HAP-1 (cell line): Measurements from ENCODE around the gene TXNRD2.

Source experiments
- DNase-seq, 2 experiments: peaks; one replicate each; pipeline ENCODE4 v3.0.0-alpha.2; 2016 to 2020; ENCODE audit warnings: low spot score in 2 of 2
- H3K27me3 ChIP-seq: fragments of 250-450 bp; sonication (Bioruptor Pico); 2 replicates; pipeline ENCODE4 v1.5.1; 2020; ENCODE audit warnings: low read depth, mild to moderate bottlenecking, moderate library complexity
- H3K36me3 ChIP-seq: fragments of 250-450 bp; sonication (Bioruptor Pico); replicated peaks from 2 replicates; pipeline ENCODE4 v1.5.1; 2020; ENCODE audit warnings: mild to moderate bottlenecking
- H3K4me1 ChIP-seq: fragments of 250-450 bp; sonication (Bioruptor Pico); 2 replicates; pipeline ENCODE4 v1.5.1; 2020; ENCODE audit warnings: mild to moderate bottlenecking
- H3K4me3 ChIP-seq: fragments of 250-450 bp; sonication (Bioruptor Pico); 2 replicates; pipeline ENCODE4 v1.5.1; 2020; ENCODE audit warnings: mild to moderate bottlenecking, moderate library complexity
- H3K9me3 ChIP-seq: fragments of 250-450 bp; sonication (Bioruptor Pico); 2 replicates; pipeline ENCODE4 v1.5.1; 2020; ENCODE audit warnings: mild to moderate bottlenecking, moderate library complexity
- in situ Hi-C: fragments of 300-500 bp; cut with MboI; formaldehyde crosslinking; loops from 3 replicates; pipeline ENCODE4 v1.14.3; 2020; ENCODE audit warnings: low sequenced_read_pairs, inconsistent platforms, mixed read lengths

Gene TXNRD2

DNA sequence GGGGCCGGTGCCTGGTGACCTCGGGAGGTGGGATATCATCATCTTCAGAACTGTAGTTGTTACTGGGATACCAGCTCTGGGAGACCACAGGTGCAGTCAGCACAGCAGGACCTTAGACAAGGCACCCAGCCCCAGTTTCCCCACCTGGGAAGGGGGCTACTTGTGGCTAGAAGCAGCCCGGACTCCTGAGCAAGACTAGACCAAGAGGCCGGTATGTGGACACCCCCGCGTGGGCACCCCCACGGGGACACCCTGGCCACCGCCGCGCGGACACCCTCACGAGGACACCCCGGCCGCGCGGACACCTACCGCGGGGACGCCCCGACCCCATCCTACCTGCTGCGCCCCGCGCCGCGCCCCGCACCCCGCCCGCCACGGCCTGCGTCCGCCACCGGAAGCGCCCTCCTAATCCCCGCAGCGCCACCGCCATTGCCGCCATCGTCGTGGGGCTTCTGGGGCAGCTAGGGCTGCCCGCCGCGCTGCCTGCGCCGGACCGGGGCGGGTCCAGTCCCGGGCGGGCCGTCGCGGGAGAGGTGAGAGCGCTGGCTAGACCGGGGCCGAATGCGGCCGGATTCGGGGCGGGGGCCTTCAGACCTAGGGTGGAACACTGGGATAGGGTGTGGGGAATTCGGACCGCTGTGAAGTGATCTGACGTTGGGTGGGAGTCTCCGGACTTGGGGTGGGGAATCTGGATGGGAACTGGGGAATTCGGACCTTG lies at the start of gene TXNRD2, which contains the start of gene COMT:
TXNRD2 (minus strand) TSS at position 454 of the 718 bp plus-strand sequence; CDS start at position 439, 15 bp downstream.
COMT (plus strand) TSS at position 408 of the 718 bp plus-strand sequence. CDS start 20,755 bp downstream, outside the sequence.
- no peaks in the 10 kb centered on the region for H3K36me3 ChIP-seq
- DNase-seq = peak; percentile 51 to 86
- in situ Hi-C loops = no loop called here

DNA sequence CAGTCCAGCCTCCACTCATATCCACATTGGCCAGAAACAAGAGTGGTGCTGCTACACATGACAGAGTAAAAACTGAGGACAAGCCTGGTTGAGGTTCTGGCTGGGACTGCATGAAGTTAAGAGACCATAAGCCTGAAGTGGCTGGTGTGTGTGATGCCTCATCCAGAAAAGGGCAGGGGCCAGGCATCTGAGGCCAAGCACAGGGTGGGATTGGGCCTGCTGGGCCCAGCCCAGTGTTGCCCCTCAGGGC lies 49.7 kb upstream of the TXNRD2 start:
- no peak for DNase-seq

More for the DNA sequence above, at the start of gene TXNRD2, which contains the start of gene COMT:
- Histone ChIP-seq H3K9me3 (peaks cover 3% of the 10 kb centered on the region; the same call in 1 of the 2 replicates), H3K4me1 (peaks cover 20% of the 10 kb centered on the region), H3K27me3 (no peaks in the 10 kb centered on the region), H3K4me3 (peak within 1 kb of the TSS; percentile 62)

DNA sequence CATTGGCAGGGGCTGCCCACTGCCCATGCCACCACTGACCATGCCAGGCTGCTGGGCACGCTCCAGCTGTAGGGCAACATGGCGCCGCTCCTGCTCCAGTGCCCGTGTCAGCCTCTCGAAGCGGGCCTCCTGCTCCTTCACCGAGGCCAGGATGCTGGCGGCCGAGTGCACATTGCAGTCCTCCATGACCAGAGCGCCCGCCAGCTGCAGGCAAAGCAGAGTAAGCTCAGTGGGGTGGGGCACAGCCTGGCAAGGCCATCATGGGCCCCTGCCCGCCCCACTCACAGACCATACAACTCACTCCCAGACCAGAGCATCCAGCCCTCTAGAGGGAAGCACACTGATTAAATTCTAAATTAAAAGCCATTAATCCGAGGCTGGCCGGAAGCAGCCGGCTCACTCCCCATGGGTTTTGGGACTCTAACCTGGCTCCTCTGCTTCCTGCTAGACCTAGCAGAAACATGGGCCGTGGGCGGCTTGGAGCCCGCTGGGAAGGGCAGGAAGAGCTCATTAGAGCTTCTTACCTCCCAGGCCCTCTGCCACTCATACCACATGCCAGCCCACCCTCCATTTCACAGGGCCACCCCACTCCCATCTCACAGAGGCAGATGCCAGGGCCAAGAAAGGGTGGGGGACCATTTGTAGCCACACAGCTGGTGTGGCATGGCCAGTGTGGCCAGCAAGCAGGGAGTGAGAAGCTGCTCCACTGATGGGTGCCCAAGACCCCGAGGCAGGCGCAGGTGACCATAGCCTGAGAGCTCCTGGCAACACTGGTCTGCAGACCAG lies 49.2 kb upstream of the TXNRD2 start:
- H3K4me1 ChIP-seq = peaks cover 3% of the 10 kb centered on the region
- H3K27me3 ChIP-seq = no peaks in the 10 kb centered on the region
- in situ Hi-C loops = no loop called here
- no peaks in the 10 kb centered on the region for H3K36me3 ChIP-seq
- H3K4me3 ChIP-seq = no peak overlapping the region
- H3K9me3 ChIP-seq = no peaks in the 10 kb centered on the region
- no peak for DNase-seq

More for the DNA sequence above, 49.7 kb upstream of the TXNRD2 start:
- in situ Hi-C loops = no loop called here
- H3K36me3 ChIP-seq = no peaks in the 10 kb centered on the region
- no peaks in the 10 kb centered on the region; the same call in 1 of the 2 replicates for H3K4me1 ChIP-seq
- no peak overlapping the region for H3K4me3 ChIP-seq
- no peaks in the 10 kb centered on the region for H3K9me3 ChIP-seq
- no peaks in the 10 kb centered on the region for H3K27me3 ChIP-seq

DNA sequence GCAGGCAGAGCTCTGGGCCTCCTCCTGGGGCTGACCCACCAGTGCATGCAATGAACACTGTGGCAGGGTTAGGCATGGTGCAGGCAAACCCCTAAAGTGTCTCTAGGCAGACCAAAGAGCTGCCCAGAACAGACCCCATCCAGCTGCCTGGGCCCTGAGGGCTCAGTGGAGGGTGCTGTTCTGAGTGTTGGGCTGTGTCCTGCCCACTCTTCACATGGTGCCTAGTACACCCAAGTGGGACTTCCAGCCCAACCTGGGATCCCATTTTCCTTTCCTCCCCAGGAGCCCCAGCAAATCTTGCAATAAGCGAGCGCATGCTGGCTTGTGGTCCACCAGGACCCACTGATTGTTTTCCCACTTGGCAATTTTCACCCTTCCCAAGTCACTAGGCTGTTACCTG lies 48.6 kb upstream of the TXNRD2 start:
- Histone ChIP-seq H3K36me3 (no peaks in the 10 kb centered on the region), H3K9me3 (no peaks in the 10 kb centered on the region), H3K4me1 (peaks cover 3% of the 10 kb centered on the region), H3K4me3 (no peak overlapping the region), H3K27me3 (no peaks in the 10 kb centered on the region)
- in situ Hi-C loops = no loop called here
- no peak for DNase-seq

DNA sequence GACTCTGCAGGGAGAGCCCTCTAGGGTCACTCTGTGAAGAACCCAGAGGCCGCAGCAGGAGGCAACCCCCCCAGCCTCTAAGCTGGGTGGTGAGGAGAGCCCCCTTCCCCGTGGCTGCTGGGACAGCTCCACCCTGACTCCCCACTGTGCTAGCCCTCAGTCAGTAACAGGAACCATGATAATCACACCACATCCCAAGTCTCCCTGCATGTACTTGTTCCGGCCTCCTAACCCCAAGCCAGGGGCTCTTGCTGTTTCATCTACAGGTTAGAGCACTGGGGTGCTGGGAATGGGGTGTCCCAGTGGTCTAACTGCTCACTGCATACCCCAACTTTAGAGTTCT lies 48.1 kb upstream of the TXNRD2 start:
- Histone ChIP-seq H3K36me3 (no peaks in the 10 kb centered on the region), H3K27me3 (no peaks in the 10 kb centered on the region), H3K4me3 (no peak overlapping the region), H3K4me1 (peaks cover 3% of the 10 kb centered on the region), H3K9me3 (no peaks in the 10 kb centered on the region)
- DNase-seq = no peak
- in situ Hi-C loops = no loop called here

DNA sequence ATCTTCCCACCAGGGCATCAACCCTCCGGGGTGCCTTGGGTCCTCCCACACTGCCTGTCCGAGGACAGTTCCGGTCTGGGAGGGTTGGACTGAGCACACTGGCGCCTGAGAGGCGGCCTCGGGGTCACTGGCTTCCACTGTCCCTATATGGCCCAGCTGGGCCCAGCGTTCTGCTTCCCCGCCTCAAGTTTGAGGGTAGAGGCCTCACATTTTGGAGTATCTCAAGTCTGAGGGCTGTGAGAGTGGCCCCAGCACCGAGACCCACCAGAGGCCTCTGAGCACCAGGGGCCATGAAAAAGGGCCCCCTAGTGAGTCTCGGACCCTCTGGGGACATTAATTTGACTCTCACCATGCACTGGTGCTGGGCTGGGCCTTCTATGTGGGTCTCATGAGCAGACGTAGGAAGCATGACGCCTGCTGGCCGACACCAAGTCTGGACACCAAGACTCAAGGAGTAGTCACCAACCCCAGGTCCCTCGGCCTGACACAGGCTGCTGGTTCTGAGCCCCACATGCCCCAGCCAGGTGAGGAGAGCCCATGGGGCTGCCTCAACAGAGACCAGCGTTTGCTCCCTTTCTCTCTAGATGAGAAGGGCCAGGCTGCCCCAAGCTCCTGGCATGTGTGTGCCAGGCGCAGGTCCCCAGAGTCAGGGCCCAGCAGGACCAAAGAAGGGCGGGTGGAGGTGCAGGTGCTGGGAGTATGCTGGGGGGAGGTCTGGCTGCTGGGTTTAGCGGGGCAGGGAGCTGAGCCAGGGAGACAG lies 47.5 kb upstream of the TXNRD2 start:
- in situ Hi-C loops = no loop called here
- no peaks in the 10 kb centered on the region for H3K36me3 ChIP-seq
- H3K9me3 ChIP-seq = no peaks in the 10 kb centered on the region
- H3K4me1 ChIP-seq = peaks cover 3% of the 10 kb centered on the region
- no peak overlapping the region for H3K4me3 ChIP-seq
- H3K27me3 ChIP-seq = no peaks in the 10 kb centered on the region
- DNase-seq = no peak

DNA sequence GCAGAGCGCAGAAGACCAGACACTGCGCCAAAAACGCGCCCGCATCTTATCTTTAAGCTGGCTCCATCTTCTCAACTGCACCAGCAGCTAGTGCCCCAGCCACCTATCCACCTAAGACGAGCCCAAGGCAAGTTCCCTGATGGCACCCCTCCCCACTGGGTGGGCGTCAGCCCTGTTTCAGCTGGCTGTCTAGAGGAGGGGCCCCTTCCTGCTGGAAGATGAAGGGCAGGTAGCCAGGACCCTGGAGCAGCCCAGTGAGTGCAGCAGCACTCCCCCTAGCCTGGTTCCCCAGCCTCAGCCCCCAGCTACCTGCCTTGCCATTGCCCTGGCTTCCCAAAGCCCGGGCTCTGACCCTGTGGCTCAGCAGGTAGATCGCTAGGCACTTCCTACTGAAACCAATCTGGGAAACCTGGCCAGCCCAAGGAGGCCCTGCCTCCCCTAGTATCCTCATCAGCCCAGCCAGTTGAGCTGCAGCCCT lies 46.8 kb upstream of the TXNRD2 start:
- H3K4me1 ChIP-seq = peaks cover 3% of the 10 kb centered on the region

DNA sequence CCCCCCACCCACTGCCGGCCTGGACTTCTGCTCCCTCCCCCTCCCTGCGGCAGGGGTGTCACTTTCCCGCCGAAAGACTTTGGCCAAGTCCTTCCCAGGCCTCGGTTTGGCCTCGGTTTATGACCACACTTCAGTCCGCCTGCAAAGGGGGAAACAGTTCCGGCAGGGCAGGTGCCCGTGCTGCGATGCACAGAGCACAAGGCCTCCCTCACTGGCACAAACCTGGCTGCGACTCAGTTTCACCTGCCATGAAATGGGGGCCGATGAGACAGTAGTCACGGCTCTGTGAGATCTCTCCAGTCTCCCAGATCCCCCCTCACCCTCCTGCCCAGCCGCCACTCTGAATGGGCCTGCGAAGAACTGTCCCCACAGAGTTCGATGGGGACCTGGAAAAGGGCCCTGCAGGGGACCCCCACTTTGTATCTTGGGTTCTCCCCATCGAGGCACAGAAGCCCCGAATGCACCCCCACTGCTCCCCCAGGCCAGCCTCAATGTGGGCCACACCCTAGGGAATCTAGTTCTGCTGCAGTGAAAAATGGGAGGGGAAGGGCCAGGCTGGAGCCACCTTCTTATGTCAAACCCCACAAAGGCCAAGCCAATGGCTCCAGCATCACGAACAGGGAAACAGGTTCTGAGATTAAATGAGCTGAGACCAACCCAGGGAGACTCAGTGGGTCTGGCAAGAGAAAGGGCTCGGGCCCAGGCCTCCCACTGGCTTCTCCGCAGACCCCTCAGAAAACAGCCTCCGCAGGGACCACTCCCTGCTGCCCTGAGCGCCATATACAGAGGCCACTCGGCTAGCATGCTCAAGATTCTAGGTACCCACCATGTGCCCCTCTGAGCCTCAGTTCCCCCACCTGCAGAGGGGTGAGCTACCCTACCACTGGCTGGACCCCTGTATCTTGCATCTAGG lies 46.0 kb upstream of the TXNRD2 start:
- no peak for DNase-seq
- Histone ChIP-seq H3K4me3 (no peak overlapping the region), H3K4me1 (peaks cover 3% of the 10 kb centered on the region), H3K36me3 (no peaks in the 10 kb centered on the region), H3K9me3 (no peaks in the 10 kb centered on the region), H3K27me3 (no peaks in the 10 kb centered on the region)
- in situ Hi-C loops = no loop called here

More for the DNA sequence above, 46.8 kb upstream of the TXNRD2 start:
- H3K9me3 ChIP-seq = no peaks in the 10 kb centered on the region
- no peak overlapping the region for H3K4me3 ChIP-seq
- no peaks in the 10 kb centered on the region for H3K36me3 ChIP-seq
- H3K27me3 ChIP-seq = no peaks in the 10 kb centered on the region
- in situ Hi-C loops = no loop called here
- no peak for DNase-seq

DNA sequence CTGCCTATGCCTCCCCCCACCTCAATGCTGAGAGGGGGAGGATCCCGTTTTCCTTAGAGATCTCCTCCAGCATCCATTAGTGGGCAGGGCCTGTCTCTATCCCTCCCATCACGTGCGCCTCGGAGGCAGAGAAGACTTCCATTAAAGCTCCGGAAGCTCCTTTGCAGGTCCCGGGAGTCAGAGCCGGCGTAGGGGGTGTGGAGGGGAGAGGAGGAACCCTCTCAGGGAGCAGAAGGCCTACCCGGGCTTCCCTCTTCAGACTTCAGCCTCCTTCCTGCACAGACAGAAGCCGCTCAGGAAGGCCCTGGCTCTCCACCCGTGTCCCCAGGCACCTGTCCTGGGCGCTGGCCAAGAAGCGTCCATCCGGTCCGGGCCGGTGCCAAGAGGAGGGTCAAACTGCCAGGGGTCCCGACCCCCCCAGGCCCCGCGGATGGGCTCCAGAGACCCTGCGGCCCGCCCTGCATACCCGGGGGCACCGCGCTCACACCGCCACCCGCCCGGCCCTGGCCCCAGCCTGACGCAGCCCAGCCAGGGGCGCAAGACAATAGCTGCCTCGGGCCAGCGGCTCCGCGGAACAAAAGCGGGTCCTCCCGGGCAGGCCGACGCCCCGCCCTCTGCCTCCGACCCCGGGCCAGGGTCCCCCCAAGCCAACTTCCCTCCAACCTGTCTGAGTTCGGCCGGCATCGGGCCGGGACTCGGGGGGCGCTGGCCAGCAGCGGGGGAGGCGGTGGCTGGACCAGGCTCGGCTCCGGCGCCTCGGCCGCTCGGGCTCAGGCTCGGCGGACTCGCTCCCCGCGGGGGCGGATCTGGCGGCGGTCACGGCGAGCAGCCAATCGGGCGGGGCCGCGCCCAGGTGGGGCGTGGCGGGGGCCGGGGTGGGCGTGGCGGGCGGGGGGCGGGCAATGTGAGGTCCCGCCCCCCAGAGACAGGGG lies 45.1 kb upstream of the TXNRD2 start:
- peak; percentile 66 to 87 for DNase-seq
- H3K27me3 ChIP-seq = no peaks in the 10 kb centered on the region
- H3K36me3 ChIP-seq = no peaks in the 10 kb centered on the region
- peak overlapping the region; percentile 57 for H3K4me3 ChIP-seq
- in situ Hi-C loops = no loop called here
- H3K9me3 ChIP-seq = no peaks in the 10 kb centered on the region
- peaks cover 3% of the 10 kb centered on the region for H3K4me1 ChIP-seq

DNA sequence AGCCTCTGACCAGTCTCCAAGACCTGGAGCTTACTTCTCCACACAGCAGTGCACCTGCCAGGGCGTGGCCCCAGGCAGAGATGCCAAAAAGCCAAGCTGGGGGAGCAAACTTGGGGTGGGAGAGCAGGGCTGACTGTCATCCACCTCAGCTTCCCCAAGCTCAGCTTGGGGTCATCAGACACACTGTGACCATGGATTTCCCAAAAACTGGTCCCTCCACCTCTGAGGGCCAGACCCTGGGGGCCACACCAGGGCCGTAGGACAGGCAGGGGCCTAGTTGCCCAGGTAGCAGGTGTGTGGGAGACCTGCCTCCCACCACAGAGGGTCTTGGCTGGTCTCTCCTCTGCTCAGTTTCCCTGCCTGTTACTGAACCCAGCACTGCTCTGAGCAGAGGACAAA lies 44.4 kb upstream of the TXNRD2 start:
- H3K4me3 ChIP-seq = peak overlapping the region; percentile 57
- in situ Hi-C loops = no loop called here
- no peak for DNase-seq
- H3K9me3 ChIP-seq = no peaks in the 10 kb centered on the region
- H3K27me3 ChIP-seq = no peaks in the 10 kb centered on the region
- 0 out of 2 replicates have a peak, but pooled peaks cover 3% of the 10 kb centered on the region for H3K36me3 ChIP-seq
- peaks cover 3% of the 10 kb centered on the region for H3K4me1 ChIP-seq

DNA sequence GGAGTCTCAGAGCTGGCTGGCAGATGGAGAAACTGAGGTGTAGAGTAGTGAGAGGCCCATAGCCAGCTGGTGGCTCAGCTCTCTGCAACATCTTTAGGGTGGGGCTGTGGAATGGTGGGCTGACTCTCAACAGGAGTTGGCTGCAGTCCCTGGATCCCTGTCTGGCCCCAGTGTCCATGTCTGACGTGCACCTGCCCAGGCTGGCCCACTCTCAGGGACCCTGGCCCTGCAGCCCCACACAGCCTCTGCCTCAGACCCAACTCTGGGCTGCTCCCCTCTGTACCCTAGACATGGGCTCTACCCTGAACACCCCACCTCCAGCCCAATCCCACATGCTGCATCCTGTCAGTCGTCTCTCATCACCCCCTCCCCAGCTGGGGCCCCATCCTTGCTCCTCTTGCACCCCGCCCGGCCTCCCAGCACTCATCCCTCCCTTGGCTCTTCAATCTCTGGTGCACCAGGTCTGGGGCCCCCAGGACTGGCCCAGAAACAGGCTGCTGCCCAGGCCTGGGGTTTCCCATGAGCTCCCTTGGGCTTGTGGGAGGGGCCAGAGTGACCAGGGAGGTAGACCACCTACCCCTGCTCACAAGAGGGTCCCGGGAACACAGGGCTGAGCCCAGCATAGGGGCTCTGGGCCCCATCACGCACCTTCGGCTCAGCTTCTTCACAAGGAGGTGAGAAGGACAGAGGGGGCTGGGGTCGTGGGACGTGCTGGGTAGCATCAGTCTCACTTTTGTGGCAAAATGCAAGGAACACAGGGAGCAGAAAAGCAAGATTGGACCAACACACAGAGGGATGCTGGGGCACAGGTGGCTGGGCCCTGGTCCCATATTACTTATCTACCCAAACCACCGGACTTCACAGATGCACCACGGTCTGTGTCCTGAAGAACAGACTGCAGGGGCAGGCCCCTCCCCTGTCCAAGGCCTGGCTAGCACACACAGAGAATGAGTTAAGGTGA lies 43.5 kb upstream of the TXNRD2 start:
- H3K4me1 ChIP-seq = peaks cover 3% of the 10 kb centered on the region
- in situ Hi-C loops = no loop called here
- 0 out of 2 replicates have a peak, but pooled peaks cover 3% of the 10 kb centered on the region for H3K36me3 ChIP-seq
- H3K27me3 ChIP-seq = no peaks in the 10 kb centered on the region
- no peaks in the 10 kb centered on the region for H3K9me3 ChIP-seq
- DNase-seq = no peak
- H3K4me3 ChIP-seq = no peak overlapping the region
